HuH-7 (cell line): ENCODE results near the gene NUB1.

Experiments
- DNase-seq: peaks from one replicate; pipeline ENCODE4 v3.0.0; 2011; ENCODE audit warnings: low spot score

The NUB1 gene

DNA sequence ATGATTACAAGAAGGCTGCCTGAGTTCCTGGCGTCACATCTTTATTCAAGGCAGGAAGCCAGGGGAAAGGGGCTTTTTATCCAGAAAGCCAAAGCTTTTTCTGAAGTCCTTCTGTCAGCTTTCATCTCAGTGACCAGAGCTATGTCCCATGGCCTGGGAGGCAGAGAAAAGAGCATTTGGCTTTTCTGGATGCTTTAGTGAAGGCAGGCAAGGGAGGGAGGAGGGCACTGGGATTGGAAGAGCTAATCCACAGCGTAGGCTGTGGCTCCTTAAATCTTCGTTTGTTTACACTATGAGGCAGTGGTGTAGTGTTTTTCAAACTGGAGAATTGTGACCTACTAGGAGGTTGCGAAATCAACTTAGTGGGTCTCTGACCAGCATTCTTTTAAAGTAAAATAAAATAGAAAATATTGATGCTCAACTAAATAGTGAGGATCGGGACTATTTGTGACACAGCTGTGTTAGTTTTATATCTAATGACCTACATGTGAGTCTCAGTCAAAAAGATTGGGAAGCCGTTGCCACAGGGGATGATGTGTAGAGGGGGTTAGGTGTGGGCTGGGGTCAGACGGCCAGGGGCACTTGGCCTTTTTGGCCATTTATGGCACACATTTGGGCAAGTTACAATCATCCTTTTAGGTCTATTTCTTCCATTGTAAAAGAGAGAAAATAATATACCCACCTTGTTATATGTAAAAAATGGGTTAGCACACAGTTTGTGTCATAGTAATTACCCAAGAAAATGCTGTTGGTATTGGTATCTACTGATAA lies 84.2 kb downstream of the NUB1 start:
- DNase-seq, result no peak

GRCh38 chr7:151426441-151426903 lies 84.9 kb downstream of the NUB1 start:
- DNase-seq, result no peak

GRCh38 chr7:151426904-151427704 lies 85.5 kb downstream of the NUB1 start:
- DNase-seq, result no peak

GRCh38 chr7:151427705-151428377 lies 86.2 kb downstream of the NUB1 start:
- no peak for DNase-seq
